H1 (cell line): ENCODE results near the gene KCTD4.

Experiments
- BRCA1 ChIP-seq: IDR thresholded peaks from 2 replicates; pipeline ENCODE4 v1.6.1; 2012; ENCODE audit warnings: low read depth, low read length, improper control_type of control experiment
- EP300 ChIP-seq, 2 experiments: IDR thresholded peaks; 1 replicate in 1 of 2; 2 replicates in 1 of 2; pipeline ENCODE4 v1.6.1; 2011 to 2012; ENCODE audit warnings: low read depth in 2 of 2, low read length in 2 of 2, mild to moderate bottlenecking in 2 of 2, borderline replicate concordance in 1 of 2, inconsistent platforms in 1 of 2, moderate library complexity in 1 of 2
- EZH2 ChIP-seq: fragments of 200-600 bp; sonication (generic); IDR thresholded peaks from 2 replicates; pipeline ENCODE4 v1.7.1; 2012; ENCODE audit warnings: low read depth, mild to moderate bottlenecking, moderate library complexity, low read length, inconsistent platforms; ENCODE audit not compliant: severe bottlenecking
- RAD21 ChIP-seq, 2 experiments: IDR thresholded peaks in 1 of 2; conservative IDR thresholded peaks in 1 of 2; 2 replicates each; pipeline ENCODE4 v1.6.1; 2011; ENCODE audit warnings: low read depth in 2 of 2, low read length in 2 of 2, improper control_type of control experiment in 1 of 2, inconsistent platforms in 1 of 2, mild to moderate bottlenecking in 1 of 2, moderate library complexity in 1 of 2
- SP1 ChIP-seq: IDR thresholded peaks from 2 replicates; pipeline ENCODE4 v1.6.1; 2011; ENCODE audit warnings: low read depth, low read length
- SRF ChIP-seq: IDR thresholded peaks from 2 replicates; pipeline ENCODE4 v1.6.1; 2011; ENCODE audit warnings: mild to moderate bottlenecking, low read depth, low read length, moderate library complexity
- TAF1 ChIP-seq: IDR thresholded peaks from 2 replicates; pipeline ENCODE4 v1.6.1; 2011; ENCODE audit warnings: mild to moderate bottlenecking, low read depth, low read length
- TF ChIP-seq, protein P1 (sequence below), 3 experiments: IDR thresholded peaks; 1 replicate in 2 of 3; 2 replicates in 1 of 3; pipeline versions ENCODE4 v1.5.1 to v1.6.1; 2011; ENCODE audit warnings: low read length in 3 of 3, mild to moderate bottlenecking in 3 of 3, inconsistent platforms in 2 of 3, low read depth in 1 of 3, moderate library complexity in 1 of 3; ENCODE audit not compliant: insufficient read depth in 1 of 3; ENCODE audit errors: control extremely low read depth in 1 of 3
- TF ChIP-seq, protein P2 (sequence below): IDR thresholded peaks from 2 replicates; pipeline ENCODE4 v1.6.1; 2012; ENCODE audit warnings: low read length, inconsistent platforms
- TF ChIP-seq, protein P3 (sequence below): IDR thresholded peaks from 2 replicates; pipeline ENCODE4 v1.6.1; 2011; ENCODE audit warnings: low read depth, mild to moderate bottlenecking, low read length; ENCODE audit not compliant: insufficient read depth

DNA sequence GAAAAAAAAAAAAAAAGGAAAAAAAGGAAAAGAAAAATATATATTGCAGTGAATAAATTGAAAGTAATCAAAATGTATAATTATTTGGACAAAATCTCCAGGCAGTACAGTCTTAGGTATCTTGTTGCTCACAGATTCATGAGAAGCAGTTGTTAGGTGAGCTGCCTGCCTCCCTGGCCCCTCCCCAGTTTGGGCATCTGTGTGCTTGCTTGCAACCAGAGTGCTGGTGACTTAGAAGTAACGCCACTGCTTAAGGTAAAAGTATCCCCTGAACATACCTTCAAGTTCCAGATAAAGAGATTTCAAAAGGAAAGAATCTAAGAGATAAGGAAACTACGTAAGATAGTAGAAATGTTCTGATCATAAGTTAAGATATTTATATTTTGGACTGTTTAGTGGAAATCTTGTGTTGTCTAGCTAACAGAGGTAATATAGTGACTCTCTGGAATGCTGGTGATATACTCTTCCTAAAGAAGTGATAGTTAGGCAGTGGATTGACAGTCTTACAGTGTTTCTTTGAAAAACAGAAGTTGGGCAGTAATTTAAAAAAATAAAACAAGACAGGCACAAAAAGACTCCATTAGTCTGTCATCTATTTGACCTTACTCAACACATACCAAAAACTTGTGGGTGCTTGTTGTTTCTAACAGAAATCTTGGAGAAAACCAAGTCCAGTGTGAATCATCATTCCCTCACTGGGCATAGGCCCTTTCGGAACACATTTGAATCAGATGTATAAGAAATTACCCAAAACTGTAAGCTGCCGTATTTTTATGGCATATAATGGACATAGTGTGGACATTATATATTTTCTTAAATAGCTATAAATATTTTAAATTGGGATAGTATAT lies 38.3 kb upstream of the KCTD4 start:
- TF ChIP-seq RAD21 (IDR thresholded peaks at IDR 0.05 in 1 of 2, conservative IDR thresholded peaks at IDR 0.05 in 1 of 2; ENCODE audit: low read depth in 2 of 2, low read length in 2 of 2) (no peak), TAF1 (no peak), EZH2 (no peak), SRF (no peak), BRCA1 (no peak), SP1 (no peak), EP300 (IDR thresholded peaks at IDR 0.05; ENCODE audit: borderline replicate concordance in 1 of 2, low read depth in 2 of 2, low read length in 2 of 2) (no peak)
- TF ChIP-seq, protein P1, sequence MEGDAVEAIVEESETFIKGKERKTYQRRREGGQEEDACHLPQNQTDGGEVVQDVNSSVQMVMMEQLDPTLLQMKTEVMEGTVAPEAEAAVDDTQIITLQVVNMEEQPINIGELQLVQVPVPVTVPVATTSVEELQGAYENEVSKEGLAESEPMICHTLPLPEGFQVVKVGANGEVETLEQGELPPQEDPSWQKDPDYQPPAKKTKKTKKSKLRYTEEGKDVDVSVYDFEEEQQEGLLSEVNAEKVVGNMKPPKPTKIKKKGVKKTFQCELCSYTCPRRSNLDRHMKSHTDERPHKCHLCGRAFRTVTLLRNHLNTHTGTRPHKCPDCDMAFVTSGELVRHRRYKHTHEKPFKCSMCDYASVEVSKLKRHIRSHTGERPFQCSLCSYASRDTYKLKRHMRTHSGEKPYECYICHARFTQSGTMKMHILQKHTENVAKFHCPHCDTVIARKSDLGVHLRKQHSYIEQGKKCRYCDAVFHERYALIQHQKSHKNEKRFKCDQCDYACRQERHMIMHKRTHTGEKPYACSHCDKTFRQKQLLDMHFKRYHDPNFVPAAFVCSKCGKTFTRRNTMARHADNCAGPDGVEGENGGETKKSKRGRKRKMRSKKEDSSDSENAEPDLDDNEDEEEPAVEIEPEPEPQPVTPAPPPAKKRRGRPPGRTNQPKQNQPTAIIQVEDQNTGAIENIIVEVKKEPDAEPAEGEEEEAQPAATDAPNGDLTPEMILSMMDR (IDR thresholded peaks at IDR 0.05; ENCODE audit: control extremely low read depth in 1 of 3, insufficient read depth in 1 of 3, low read depth in 1 of 3, low read length in 3 of 3), result no peak
- TF ChIP-seq, protein P2, sequence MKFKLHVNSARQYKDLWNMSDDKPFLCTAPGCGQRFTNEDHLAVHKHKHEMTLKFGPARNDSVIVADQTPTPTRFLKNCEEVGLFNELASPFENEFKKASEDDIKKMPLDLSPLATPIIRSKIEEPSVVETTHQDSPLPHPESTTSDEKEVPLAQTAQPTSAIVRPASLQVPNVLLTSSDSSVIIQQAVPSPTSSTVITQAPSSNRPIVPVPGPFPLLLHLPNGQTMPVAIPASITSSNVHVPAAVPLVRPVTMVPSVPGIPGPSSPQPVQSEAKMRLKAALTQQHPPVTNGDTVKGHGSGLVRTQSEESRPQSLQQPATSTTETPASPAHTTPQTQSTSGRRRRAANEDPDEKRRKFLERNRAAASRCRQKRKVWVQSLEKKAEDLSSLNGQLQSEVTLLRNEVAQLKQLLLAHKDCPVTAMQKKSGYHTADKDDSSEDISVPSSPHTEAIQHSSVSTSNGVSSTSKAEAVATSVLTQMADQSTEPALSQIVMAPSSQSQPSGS, result no peak
- TF ChIP-seq, protein P3, sequence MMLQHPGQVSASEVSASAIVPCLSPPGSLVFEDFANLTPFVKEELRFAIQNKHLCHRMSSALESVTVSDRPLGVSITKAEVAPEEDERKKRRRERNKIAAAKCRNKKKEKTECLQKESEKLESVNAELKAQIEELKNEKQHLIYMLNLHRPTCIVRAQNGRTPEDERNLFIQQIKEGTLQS, result no peak
